B cell (primary cell): Measurements from ENCODE around the gene KCTD18. TPM values are rescaled to one million over a fixed set of nuclear protein-coding genes. Genes with fewer than 3 reads are reported as not detected.

ENCODE experiments used
- ATAC-seq: fragments of 200-7000 bp; cut with Tn5 transposase; one replicate; pipeline ENCODE4 v1.10.0; 2021; ENCODE audit warnings: low read depth, mild to moderate bottlenecking, moderate number of reproducible peaks, moderate library complexity
- CTCF ChIA-PET: fragments of 350-600 bp; sonication (Branson Sonifier 250); formaldehyde crosslinking; loops from one replicate; lab custom pipeline; 2021; ENCODE audit warnings: antibody characterized with exemption, inconsistent platforms; lab: Charles Lee
- POLR2A ChIA-PET: fragments of 350-600 bp; sonication (Branson Sonifier 250); formaldehyde crosslinking; loops from one replicate; lab custom pipeline; 2021; ENCODE audit warnings: antibody characterized with exemption; lab: Charles Lee
- DNase-seq: peaks from one replicate; pipeline ENCODE4 v3.0.0; 2013
- H2AFZ ChIP-seq: 2 replicates; pipeline ENCODE4 v1.6.1; 2012; ENCODE audit warnings: mild to moderate bottlenecking, low read depth, low read length; ENCODE audit not compliant: insufficient read depth, poor library complexity, severe bottlenecking
- H3K27ac ChIP-seq, 2 donors: 1 replicate in 1 of 2; 2 replicates in 1 of 2; pipeline ENCODE4 v1.5.1; 2012 to 2013; ENCODE audit warnings: low read length in 2 of 2, mild to moderate bottlenecking in 2 of 2, moderate library complexity in 1 of 2
- H3K27me3 ChIP-seq, 4 experiments: fragments of 200-600 bp in 1 of 4; sonication (generic) in 1 of 4; replicated peaks in 1 of 4; 1 replicate in 2 of 4; 2 replicates in 2 of 4; pipeline versions ENCODE4 v1.6.1 to v1.7.0; 2013 to 2016; ENCODE audit warnings: low read length in 3 of 4, mild to moderate bottlenecking in 2 of 4, mixed read lengths in 1 of 4, moderate library complexity in 1 of 4; ENCODE audit not compliant: insufficient read depth in 4 of 4, control insufficient read depth in 3 of 4; ENCODE audit errors: control extremely low read depth in 1 of 4
- H3K36me3 ChIP-seq, 2 experiments: replicated peaks in 1 of 2; 1 replicate in 1 of 2; 2 replicates in 1 of 2; pipeline versions ENCODE4 v1.6.1 to v1.7.1; 2013; ENCODE audit warnings: low read length in 1 of 2; ENCODE audit not compliant: insufficient read depth in 2 of 2, control insufficient read depth in 1 of 2; ENCODE audit errors: control extremely low read depth in 1 of 2, extremely low read depth in 1 of 2
- H3K4me1 ChIP-seq, 2 donors: fragments of 200-600 bp in 1 of 2; sonication (generic) in 1 of 2; 1 replicate in 1 of 2; 2 replicates in 1 of 2; pipeline versions ENCODE4 v1.5.1 to v1.6.1; 2013 to 2017; ENCODE audit warnings: low read length in 2 of 2; ENCODE audit not compliant: control insufficient read depth in 2 of 2, insufficient read depth in 2 of 2
- H3K4me2 ChIP-seq: replicated peaks from 2 replicates; pipeline ENCODE3; 2012; ENCODE audit warnings: mild to moderate bottlenecking, low read depth, low read length; ENCODE audit not compliant: poor library complexity, severe bottlenecking
- H3K4me3 ChIP-seq, 5 experiments: fragments of 200-600 bp in 1 of 5; sonication (generic) in 1 of 5; 1 replicate in 3 of 5; 2 replicates in 2 of 5; pipeline versions ENCODE4 v1.5.1 to v1.7.0; 2011 to 2016; ENCODE audit warnings: low read length in 4 of 5, mild to moderate bottlenecking in 4 of 5, low read depth in 2 of 5, control low read depth in 1 of 5, moderate library complexity in 1 of 5; ENCODE audit not compliant: insufficient read depth in 1 of 5; ENCODE audit errors: control extremely low read depth in 1 of 5, extremely low read depth in 1 of 5
- H3K79me2 ChIP-seq: fragments of 200-600 bp; sonication (generic); one replicate; pipeline ENCODE4 v1.6.0; 2016; ENCODE audit warnings: low read length; ENCODE audit not compliant: control insufficient read depth, insufficient read depth
- H3K9ac ChIP-seq: fragments of 200-600 bp; sonication (generic); 2 replicates; pipeline ENCODE4 v1.6.1; 2017; ENCODE audit warnings: mild to moderate bottlenecking, low read length, moderate library complexity
- H3K9me3 ChIP-seq, 3 donors: one replicate each; pipeline versions ENCODE4 v1.6.1 to v1.7.1; 2013; ENCODE audit warnings: low read length in 2 of 3; ENCODE audit not compliant: control insufficient read depth in 2 of 3, insufficient read depth in 1 of 3; ENCODE audit errors: control extremely low read depth in 1 of 3
- H4K20me1 ChIP-seq: 2 replicates; pipeline ENCODE4 v1.6.0; 2012; ENCODE audit warnings: mild to moderate bottlenecking, low read length; ENCODE audit not compliant: insufficient read depth, control insufficient read depth, poor library complexity, severe bottlenecking
- H3K27ac Mint-ChIP-seq: one replicate; pipeline ENCODE4 v1.8.0; 2021; ENCODE audit warnings: mixed read lengths
- H3K27me3 Mint-ChIP-seq: one replicate; pipeline ENCODE4 v1.8.0; 2021; ENCODE audit warnings: mixed read lengths
- H3K4me1 Mint-ChIP-seq: one replicate; pipeline ENCODE4 v1.8.0; 2021; ENCODE audit warnings: mixed read lengths
- H3K4me3 Mint-ChIP-seq: one replicate; pipeline ENCODE4 v1.8.0; 2021; ENCODE audit warnings: mixed read lengths
- H3K9me3 Mint-ChIP-seq: one replicate; pipeline ENCODE4 v1.8.0; 2022; ENCODE audit warnings: mixed read lengths; ENCODE audit not compliant: insufficient read depth
- EZH2 ChIP-seq: IDR thresholded peaks from 2 replicates; pipeline ENCODE4 v1.6.1; 2012; ENCODE audit warnings: borderline replicate concordance, low read depth, mild to moderate bottlenecking, moderate library complexity, low read length; ENCODE audit not compliant: insufficient read depth, poor library complexity, severe bottlenecking
- WGBS: methylation state at CpG from one replicate; pipeline ENCODE4 v1.1.5; 2013; ENCODE audit warnings: missing lambda C conversion rate; ENCODE audit not compliant: insufficient coverage; 5-methylcytosine and 5-hydroxymethylcytosine counted together
- intact Hi-C: fragments of 100-400 bp; cut with micrococcal nuclease; formaldehyde crosslinking; loops from one replicate; pipeline ENCODE4 v1.10.0; 2022
- polyA plus RNA-seq: library from polyadenylated mRNA; depleted of rRNA; stranded (reverse); fragments of >200 nt; gene quantifications from 2 replicates; pipeline ENCODE4 v1.2.3, GENCODE V29; 2012
- total RNA-seq, 2 donors: library from RNA; stranded (reverse); fragments of 120-200 nt in 1 of 2; gene quantifications; 1 replicate in 1 of 2; 2 replicates in 1 of 2; pipeline versions ENCODE4 v1.2.3 to v1.2.4, GENCODE V29; 2013 to 2022
- TF ChIP-seq, protein P1 (sequence below): fragments of 200-600 bp; IDR thresholded peaks from one replicate; pipeline ENCODE4 v1.8.0; 2022; ENCODE audit warnings: antibody characterized with exemption, mild to moderate bottlenecking

KCTD18 gene
- total and polyA plus RNA-seq, 2 donors (not counting 1 experiment from before 2014, with no cell fraction given): 15.3 to 20.2 TPM

DNA sequence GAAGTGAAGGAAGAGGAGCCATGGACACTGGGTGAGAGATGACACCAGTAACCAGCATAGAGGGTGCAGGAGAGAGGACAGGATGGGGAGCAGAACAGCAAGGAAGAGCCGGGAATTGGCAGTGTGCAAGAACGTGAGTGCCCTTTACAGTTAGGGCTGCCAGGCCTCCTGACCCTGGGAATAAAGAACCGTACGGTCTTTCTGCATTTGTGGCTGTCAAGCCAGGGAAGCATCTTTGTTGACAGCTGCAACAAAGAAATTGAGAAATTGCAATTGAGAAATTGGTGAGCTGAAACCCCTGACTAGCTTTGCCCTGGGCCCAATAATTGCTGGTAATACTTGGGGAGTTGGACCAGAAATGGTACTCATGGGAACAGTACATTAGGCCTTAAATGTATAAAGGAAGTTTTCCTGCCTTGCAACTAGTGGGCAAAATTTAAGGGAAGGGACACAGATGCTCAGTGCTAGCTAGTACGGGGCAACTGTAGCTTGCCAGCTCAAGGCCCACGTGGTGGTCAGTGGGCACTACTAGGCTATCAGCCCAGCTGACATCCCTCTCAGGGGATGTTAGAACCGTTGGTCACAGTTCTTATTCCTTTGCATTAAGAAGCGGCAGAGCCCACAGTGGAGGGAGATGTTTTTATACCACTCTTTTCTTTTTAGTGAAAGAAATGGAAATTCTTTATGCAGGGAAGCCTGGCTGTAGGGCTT, 56.6 kb downstream of the KCTD18 start:
- no peak overlapping the region for H3K4me2 ChIP-seq
- no peak overlapping the region for H3K4me3 Mint-ChIP-seq
- H3K79me2 ChIP-seq: no peaks in the 10 kb centered on the region
- H3K27me3 Mint-ChIP-seq: no peaks in the 10 kb centered on the region
- CTCF ChIA-PET: interaction anchor here (1.1 kb wide), 1 partner anchor 17 kb away, joined by 3 read pairs; no protein-coding TSS in a partner anchor
- DNase-seq (no peak), ATAC-seq (no peak)
- H3K27ac ChIP-seq: no peak overlapping the region
- peaks cover 60% of the 10 kb centered on the region for H3K4me1 Mint-ChIP-seq
- no peak overlapping the region for H2AFZ ChIP-seq
- H3K36me3 ChIP-seq: no peaks in the 10 kb centered on the region
- H3K9ac ChIP-seq: no peak overlapping the region
- no peaks in the 10 kb centered on the region for H4K20me1 ChIP-seq
- H3K9me3 ChIP-seq: no peaks in the 10 kb centered on the region
- H3K27ac Mint-ChIP-seq: no peak overlapping the region
- H3K4me1 ChIP-seq: peaks cover 51 to 56% of the 10 kb centered on the region in 2 donors
- no peaks in the 10 kb centered on the region for H3K27me3 ChIP-seq
- H3K4me3 ChIP-seq: no peak overlapping the region
- no peaks in the 10 kb centered on the region for H3K9me3 Mint-ChIP-seq
- 100% methylated on average over 6 of the region's 8 CpGs for WGBS
- no peak for TF ChIP-seq EZH2
- TF ChIP-seq, protein P1, sequence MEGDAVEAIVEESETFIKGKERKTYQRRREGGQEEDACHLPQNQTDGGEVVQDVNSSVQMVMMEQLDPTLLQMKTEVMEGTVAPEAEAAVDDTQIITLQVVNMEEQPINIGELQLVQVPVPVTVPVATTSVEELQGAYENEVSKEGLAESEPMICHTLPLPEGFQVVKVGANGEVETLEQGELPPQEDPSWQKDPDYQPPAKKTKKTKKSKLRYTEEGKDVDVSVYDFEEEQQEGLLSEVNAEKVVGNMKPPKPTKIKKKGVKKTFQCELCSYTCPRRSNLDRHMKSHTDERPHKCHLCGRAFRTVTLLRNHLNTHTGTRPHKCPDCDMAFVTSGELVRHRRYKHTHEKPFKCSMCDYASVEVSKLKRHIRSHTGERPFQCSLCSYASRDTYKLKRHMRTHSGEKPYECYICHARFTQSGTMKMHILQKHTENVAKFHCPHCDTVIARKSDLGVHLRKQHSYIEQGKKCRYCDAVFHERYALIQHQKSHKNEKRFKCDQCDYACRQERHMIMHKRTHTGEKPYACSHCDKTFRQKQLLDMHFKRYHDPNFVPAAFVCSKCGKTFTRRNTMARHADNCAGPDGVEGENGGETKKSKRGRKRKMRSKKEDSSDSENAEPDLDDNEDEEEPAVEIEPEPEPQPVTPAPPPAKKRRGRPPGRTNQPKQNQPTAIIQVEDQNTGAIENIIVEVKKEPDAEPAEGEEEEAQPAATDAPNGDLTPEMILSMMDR: no peak
- intact Hi-C loops: no loop called here
- POLR2A ChIA-PET: no interaction called here

DNA sequence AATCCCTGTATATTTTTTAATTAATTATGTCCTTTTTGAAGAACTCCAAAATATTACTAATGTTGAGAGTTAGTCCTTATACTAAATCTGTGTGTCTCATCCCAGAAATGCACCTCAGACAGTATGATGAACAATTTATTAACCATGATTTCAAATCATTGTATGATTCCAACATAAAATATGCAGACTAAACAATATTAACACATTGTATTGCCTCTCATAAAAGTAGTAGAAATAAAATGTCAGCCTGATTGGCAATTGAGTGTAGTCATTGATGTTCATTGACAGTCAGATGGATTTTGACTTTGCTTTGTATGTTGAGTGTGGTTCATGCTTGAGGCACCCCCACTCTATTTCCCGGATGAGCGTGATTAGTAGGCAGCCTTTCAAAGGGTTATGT, 57.5 kb downstream of the KCTD18 start:
- no peak overlapping the region for H3K27ac Mint-ChIP-seq
- ATAC-seq (no peak), DNase-seq (no peak)
- no peaks in the 10 kb centered on the region for H4K20me1 ChIP-seq
- no peaks in the 10 kb centered on the region for H3K36me3 ChIP-seq
- no peak overlapping the region for H3K4me3 ChIP-seq
- peaks cover 51 to 56% of the 10 kb centered on the region in 2 donors for H3K4me1 ChIP-seq
- CTCF ChIA-PET: no interaction called here
- no peaks in the 10 kb centered on the region for H3K27me3 ChIP-seq
- intact Hi-C loops: no loop called here
- H2AFZ ChIP-seq: no peak overlapping the region
- H3K9me3 Mint-ChIP-seq: no peaks in the 10 kb centered on the region
- no peaks in the 10 kb centered on the region for H3K27me3 Mint-ChIP-seq
- no peak overlapping the region for H3K27ac ChIP-seq
- no peak overlapping the region for H3K4me3 Mint-ChIP-seq
- H3K4me1 Mint-ChIP-seq: peaks cover 60% of the 10 kb centered on the region
- H3K79me2 ChIP-seq: no peaks in the 10 kb centered on the region
- H3K4me2 ChIP-seq: no peak overlapping the region
- no CpG with 5 or more reads among the region's 2 CpGs for WGBS
- POLR2A ChIA-PET: no interaction called here
- no peaks in the 10 kb centered on the region for H3K9me3 ChIP-seq
- no peak for TF ChIP-seq EZH2
- TF ChIP-seq, protein P1: no peak
- no peak overlapping the region for H3K9ac ChIP-seq
